T-helper 2 cell (primary cell): ENCODE results near the gene NOMO2.
"Not testable (repeated sequence)": the region's sequence is repeated elsewhere in the genome, so short reads cannot be mapped to it uniquely, and the experiment has no call there.

Experiments
- DNase-seq, 5 experiments: peaks; one replicate each; pipeline versions ENCODE4 v3.0.0 to v3.0.0-alpha.2; 2012 to 2022
- total RNA-seq, 2 donors: gene quantifications; one replicate each; lab custom pipeline; 2026; lab: John Stamatoyannopoulos, UW

The NOMO2 gene, protein sequence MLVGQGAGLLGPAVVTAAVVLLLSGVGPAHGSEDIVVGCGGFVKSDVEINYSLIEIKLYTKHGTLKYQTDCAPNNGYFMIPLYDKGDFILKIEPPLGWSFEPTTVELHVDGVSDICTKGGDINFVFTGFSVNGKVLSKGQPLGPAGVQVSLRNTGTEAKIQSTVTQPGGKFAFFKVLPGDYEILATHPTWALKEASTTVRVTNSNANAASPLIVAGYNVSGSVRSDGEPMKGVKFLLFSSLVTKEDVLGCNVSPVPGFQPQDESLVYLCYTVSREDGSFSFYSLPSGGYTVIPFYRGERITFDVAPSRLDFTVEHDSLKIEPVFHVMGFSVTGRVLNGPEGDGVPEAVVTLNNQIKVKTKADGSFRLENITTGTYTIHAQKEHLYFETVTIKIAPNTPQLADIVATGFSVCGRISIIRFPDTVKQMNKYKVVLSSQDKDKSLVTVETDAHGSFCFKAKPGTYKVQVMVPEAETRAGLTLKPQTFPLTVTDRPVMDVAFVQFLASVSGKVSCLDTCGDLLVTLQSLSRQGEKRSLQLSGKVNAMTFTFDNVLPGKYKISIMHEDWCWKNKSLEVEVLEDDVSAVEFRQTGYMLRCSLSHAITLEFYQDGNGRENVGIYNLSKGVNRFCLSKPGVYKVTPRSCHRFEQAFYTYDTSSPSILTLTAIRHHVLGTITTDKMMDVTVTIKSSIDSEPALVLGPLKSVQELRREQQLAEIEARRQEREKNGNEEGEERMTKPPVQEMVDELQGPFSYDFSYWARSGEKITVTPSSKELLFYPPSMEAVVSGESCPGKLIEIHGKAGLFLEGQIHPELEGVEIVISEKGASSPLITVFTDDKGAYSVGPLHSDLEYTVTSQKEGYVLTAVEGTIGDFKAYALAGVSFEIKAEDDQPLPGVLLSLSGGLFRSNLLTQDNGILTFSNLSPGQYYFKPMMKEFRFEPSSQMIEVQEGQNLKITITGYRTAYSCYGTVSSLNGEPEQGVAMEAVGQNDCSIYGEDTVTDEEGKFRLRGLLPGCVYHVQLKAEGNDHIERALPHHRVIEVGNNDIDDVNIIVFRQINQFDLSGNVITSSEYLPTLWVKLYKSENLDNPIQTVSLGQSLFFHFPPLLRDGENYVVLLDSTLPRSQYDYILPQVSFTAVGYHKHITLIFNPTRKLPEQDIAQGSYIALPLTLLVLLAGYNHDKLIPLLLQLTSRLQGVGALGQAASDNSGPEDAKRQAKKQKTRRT
- total RNA-seq = 12.2 to 28.3 reads per million in 2 donors

DNA sequence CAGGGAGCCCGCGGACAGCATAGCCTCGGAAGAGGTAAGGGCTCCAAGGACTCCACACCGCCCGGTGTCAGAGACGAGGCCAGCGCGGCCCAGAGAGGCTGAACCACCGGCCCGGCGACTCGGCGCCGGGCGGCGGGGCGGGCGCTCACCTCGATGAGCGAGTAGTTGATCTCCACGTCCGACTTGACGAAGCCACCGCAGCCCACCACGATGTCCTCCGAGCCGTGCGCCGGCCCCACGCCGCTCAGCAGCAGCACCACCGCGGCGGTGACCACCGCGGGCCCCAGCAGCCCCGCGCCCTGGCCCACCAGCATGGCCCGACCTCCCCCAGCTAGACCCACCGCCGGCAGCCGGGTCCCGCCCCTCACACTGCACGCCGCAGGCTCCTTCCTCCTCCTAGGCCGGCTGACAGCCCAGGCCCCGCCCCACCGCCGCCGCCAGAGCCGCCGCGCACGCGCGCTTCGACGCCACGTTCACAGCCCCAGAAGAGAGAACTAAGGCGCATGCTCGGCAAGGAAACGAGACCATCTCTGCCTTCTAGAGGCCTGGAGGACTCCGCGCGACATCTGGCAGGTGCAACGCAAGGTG lies at the start of gene NOMO2:
Gene NOMO2 (minus strand): TSS at position 371 of the 588 bp plus-strand sequence. CDS start 57 bp downstream, at position 314.
- DNase-seq = peak; percentile 32 to 96 (median 85)

DNA sequence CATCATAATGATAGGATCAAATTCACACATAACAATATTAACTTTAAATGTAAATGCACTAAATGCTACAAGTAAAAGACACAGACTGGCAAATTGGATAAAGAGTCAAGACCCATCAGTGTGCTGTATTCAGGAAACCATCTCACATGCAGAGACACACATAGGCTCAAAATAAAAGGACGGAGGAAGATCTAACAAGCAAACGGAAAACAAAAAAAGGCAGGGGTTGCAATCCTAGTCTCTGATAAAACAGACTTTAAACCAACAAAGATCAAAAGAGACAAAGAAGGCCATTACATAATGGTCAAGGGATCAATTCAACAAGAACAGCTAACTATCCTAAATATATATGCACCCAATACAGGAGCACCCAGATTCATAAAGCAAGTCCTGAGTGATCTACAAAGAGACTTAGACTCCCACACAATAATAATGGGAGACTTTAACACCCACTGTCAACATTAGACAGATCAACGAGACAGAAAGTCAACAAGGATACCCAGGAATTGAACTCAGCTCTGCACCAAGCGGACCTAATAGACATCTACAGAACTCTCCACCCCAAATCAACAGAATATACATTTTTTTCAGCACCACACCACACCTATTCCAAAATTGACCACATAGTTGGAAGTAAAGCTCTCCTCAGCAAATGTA lies 48.4 kb upstream of the NOMO2 start:
- DNase-seq = not testable (repeated sequence)

GRCh38 chr16:18608271-18608670 lies 46.4 kb upstream of the NOMO2 start:
- DNase-seq = not testable (repeated sequence)

DNA sequence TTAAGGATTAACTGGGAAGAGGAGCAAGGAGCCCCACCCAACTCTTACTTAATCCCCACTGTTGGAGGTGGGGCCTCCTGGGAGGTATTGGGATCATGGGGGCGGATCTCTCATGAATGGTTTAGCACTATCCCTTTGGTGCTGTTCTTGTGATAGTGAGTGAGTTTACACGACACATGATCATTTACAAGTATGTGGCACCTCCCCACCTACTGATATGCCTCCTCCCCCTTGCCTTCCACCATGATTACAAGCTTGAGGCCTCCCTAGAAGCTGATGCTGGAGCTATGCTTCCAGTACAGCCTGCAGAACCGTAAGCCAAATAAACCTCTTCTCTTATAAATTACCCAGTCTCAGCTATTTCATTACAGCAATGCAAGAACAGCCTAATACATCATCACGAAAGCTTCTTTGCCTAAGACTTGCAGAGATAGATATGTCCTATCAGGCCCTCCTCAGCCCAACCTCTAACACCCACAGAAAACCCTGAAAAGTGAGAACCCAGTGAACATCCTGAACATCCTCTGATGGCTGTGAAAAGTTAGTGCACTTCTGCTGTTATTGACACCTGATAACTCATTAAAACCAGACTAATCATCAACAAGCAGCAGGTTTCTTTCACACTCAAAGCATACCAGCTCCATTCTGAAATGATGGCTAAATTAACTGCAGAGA lies 41.8 kb upstream of the NOMO2 start:
- not testable (repeated sequence) for DNase-seq

- not testable (repeated sequence) for DNase-seq
Measured at GRCh38 chr16:18598582-18598981, 36.7 kb upstream of the NOMO2 start.

DNA sequence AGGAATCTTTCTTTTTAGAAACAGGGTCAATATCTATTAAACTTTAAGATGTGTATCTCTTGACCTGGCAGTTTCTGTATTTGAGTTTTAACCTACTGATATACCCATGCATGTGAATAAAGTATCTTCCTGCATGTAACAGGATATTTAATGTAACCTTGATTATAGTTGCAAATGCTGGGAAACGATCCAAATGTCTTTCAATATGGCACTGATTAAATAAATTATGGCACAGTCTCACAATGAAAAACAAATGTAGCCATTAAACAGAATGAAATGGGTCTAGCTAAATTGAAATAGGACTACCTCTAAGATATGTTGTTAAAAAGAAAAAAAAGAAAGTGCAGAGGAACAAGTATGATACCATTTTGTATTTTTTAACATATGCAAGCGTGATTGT lies 35.8 kb upstream of the NOMO2 start:
- DNase-seq = not testable (repeated sequence)

- DNase-seq = not testable (repeated sequence)
Measured at GRCh38 chr16:18597319-18597718, 35.4 kb upstream of the NOMO2 start.

DNA sequence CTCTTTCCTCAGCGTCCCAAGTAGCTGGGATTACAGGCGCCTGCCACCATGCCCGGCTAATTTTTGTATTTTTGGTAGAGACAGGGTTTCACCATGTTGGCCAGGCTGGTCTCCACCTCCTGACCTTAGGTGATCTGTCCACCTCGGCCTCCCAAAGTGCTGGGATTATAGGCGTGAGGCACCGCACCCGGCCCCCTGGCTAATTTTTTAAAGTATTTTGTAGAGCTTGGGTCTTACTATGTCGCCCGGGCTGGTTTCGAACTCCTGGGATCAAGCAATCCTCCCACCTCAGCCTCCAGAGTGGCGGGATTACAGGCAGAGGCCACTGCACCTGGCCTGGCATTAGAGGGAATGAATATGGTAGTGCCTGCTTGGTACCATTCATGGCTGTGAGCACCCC lies 33.9 kb upstream of the NOMO2 start:
- not testable (repeated sequence) for DNase-seq

GRCh38 chr16:18594880-18595279 lies 33.0 kb upstream of the NOMO2 start:
- DNase-seq = not testable (repeated sequence)

GRCh38 chr16:18593904-18594303 lies 32.0 kb upstream of the NOMO2 start:
- not testable (repeated sequence) for DNase-seq

DNA sequence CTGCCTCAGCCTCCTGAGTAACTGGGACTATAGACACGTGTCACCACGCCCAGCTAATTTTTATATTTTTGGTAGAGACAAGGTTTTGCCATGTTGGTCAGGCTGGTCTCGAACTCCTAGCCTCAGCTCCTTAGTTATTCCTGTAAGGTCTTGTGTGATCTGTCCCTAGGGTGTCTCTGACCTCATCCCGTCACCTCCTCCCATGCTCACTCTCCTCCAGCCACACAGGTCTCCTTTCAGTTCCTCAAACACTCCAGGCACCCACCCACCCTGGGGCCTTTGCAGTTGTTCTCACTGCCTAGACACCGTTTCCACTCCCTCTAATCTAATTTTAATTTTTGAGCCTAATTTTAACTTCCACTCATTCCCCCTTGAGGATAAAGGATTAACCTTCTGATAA lies 31.1 kb upstream of the NOMO2 start:
- DNase-seq = not testable (repeated sequence)

DNA sequence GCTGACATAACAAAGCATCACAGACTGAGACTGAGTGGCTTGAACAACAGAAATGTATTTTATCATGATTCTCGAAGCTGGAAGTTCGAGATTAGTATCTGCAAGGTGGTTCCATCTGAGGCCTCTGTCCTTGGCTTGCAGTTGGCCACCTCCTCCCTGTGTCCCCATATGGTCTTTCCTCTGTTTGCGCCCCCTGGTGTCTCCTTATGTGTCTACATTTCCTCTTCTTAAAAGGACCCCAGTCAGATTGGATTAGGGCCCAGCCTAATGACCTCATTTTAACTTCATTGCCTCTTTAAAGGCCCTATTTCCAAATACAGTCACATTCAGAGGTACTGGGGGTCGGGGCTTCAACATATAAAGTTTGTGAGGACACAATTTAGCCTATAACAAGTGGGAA lies 30.0 kb upstream of the NOMO2 start:
- DNase-seq = peak in 1 of 5 experiments; percentile 31

DNA sequence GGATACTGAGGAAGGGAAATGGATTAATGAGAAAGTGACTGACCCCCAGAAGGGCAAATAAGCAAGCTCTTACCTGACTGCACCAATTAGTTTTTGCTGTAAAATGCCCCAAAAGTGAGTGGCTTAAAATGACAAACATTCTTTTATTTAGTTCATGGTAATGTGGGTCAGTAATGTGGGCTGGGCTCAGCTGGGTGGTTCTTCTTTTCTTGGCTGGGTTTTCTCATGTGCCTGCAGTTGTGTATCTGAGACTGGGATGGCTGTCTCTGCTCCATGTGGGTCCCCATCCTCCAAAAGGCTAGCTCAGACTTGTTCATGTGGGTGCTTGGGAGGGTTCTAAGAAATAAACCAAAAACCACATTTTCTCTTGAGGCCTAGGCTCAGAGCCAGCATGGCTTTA lies 29.5 kb upstream of the NOMO2 start:
- not testable (repeated sequence) for DNase-seq

GRCh38 chr16:18589806-18590205 lies 27.9 kb upstream of the NOMO2 start:
- DNase-seq = not testable (repeated sequence)

GRCh38 chr16:18586560-18587540 lies 25.0 kb upstream of the NOMO2 start:
- DNase-seq = not testable (repeated sequence)

GRCh38 chr16:18585789-18586188 lies 23.9 kb upstream of the NOMO2 start:
- not testable (repeated sequence) for DNase-seq

- DNase-seq = no peak
Measured at GRCh38 chr16:18582902-18583301, 21.0 kb upstream of the NOMO2 start.

GRCh38 chr16:18580396-18580795 lies 18.5 kb upstream of the NOMO2 start:
- not testable (repeated sequence) for DNase-seq

GRCh38 chr16:18579261-18579660 lies 17.4 kb upstream of the NOMO2 start:
- DNase-seq = not testable (repeated sequence)

GRCh38 chr16:18577942-18578341 lies 16.0 kb upstream of the NOMO2 start:
- DNase-seq = not testable (repeated sequence)
